Activated CD4-positive, alpha-beta T cell treated with anti-CD3 and anti-CD28 coated beads, Interleukin-2, Interleukin-4, amounts not matched to agents 100 ng/mL and 50 ng/mL, durations not matched to agents 16 hours and 8 hours (primary cell): ENCODE data around the gene SYT17.

Experiments
- DNase-seq: peaks from one replicate; pipeline ENCODE4 v3.0.0-alpha.2; 2020; ENCODE audit warnings: low spot score

SYT17 gene

DNA sequence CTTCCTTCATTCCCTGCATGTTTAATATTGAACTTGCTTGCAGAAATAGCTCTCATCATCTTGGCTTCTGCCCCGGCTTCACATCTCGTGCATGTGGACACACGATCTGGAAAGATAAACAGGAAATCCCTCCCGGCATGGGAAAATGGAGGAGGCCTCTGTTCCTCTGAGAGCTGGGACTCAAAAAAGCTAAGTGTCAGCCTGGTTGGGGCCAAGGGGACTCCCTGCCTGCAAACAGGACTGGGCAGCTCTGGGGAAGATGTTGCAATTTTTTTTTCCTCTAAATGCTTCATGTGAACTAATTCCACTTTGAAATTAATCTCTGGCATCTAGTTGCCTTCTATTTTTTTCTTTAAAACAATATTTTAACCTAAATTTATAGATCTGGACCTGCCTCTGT is 29.4 kb upstream of the SYT17 start:
- no peak for DNase-seq

DNA sequence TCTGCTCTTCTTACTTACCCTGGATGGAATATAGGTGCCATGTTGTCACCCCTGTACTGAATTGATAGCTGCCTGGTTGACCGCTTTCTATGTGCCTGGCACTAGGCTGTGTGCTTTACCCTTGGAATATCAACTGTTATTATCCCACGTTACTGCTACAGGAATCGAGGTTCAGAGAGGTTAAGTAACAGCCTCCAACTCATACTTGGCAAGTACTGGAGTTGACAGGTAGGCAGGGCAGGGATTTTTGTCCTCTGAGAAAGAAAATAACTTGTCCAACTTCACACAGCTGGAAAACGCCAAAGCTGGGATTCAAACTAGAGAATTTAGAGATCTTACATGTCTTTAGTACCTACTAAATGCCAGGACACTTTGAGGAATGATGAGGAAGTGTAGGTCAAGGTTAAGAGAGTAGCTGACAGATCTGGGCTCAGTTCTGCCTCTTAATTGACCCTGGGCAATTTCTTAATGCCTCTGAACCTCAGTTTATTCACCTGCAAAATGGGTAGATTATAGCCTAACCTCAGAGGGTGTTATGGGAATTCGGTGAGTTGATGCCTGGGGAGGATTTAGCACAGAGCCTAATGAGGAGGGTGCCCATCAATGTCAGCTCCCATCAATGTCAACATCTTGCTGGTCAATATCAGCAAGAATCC is 28.5 kb upstream of the SYT17 start:
- DNase-seq = no peak

- no peak for DNase-seq
These were observed 27.6 kb upstream of the SYT17 start for GRCh38 chr16:19140396-19140795.

GRCh38 chr16:19142939-19143598 is 25.0 kb upstream of the SYT17 start:
- DNase-seq = no peak

DNA sequence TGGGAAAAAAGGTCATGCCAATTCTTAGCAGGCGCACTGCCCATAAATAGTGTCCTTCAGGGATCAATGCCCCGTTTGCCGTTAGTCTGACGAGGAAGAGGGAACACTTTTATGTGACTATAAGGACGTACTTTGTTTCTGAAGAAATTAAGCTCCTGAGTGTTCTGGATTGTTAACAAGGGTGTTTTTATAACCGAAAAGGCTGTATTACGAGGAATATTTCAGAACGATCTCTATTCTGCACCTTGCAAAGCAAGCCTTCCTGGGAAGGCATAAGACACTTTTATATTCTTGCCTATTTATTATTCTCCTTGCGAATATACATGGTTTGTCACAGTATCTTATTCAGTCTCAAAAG is 24.5 kb upstream of the SYT17 start:
- no peak for DNase-seq

GRCh38 chr16:19145010-19145409 is 23.0 kb upstream of the SYT17 start:
- DNase-seq = no peak

DNA sequence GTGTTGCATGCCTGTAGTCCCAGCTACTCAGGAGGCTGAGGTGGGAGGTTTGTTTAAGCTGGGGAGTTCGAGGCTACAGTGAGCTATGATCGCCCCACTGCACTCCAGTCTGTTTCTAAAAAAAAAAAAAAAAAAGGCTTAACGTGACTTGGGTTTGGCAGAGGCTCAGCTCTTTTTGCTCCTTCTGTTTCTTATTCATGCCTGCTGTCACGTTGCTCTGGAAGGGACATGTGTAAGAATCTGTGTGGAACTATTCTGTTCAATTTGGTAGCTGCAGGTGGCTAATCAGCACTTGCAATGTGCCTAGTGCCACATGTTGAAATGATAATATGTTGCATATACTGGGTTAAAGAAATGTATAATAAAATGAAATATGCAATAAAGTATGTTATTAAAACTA is 20.9 kb upstream of the SYT17 start:
- no peak for DNase-seq

- DNase-seq = no peak
These were observed 20.4 kb upstream of the SYT17 start for GRCh38 chr16:19147627-19148026.

GRCh38 chr16:19148189-19148588 is 19.9 kb upstream of the SYT17 start:
- no peak for DNase-seq

DNA sequence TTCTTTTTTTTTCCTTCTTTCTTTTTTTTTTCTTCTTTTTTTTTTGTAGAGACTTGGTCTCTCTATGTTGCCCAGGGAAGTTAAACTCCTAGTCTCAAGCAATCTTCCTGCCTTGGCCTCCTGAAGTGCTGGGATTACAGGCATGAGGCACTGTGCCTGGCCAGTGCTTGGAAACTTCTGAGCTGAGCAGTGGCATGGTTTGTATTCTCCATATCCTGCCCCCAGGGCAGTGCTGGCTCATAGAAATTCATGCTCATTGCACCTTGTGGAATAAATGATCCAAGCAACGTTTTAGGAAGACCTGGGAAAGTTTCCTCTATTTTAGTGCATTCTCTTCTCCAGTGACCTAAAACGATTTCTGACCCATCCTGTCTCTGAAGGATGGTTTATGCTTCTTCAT is 16.7 kb upstream of the SYT17 start:
- DNase-seq = no peak

GRCh38 chr16:19152042-19152441 is 16.0 kb upstream of the SYT17 start:
- no peak for DNase-seq

- peak; percentile 9 for DNase-seq
These were observed 14.2 kb upstream of the SYT17 start for GRCh38 chr16:19153876-19154275.

DNA sequence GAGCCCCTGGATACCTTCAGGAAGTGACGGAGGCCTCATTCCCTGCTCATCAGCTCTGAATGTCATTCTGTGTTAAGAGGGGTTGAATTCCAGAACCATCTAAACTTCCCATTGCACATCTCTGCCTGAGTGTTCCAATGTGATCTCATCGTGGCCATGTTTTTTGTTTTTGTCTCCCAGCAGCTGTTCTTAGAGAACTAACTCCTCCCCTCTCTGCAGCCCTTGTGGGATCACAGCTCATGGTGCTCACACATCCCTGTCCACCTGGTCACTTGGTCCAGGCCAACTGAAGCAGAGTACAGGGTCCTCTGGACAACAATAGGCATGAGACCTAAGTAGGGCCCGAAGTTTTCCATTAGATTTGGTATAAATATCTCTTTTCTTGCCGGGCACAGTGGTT is 6.0 kb upstream of the SYT17 start:
- no peak for DNase-seq

- no peak for DNase-seq
These were observed 4.8 kb upstream of the SYT17 start for GRCh38 chr16:19163215-19163614.

- no peak for DNase-seq
These were observed 3.8 kb upstream of the SYT17 start for GRCh38 chr16:19164285-19164684.

GRCh38 chr16:19165101-19165500 is 2.9 kb upstream of the SYT17 start:
- DNase-seq = no peak

DNA sequence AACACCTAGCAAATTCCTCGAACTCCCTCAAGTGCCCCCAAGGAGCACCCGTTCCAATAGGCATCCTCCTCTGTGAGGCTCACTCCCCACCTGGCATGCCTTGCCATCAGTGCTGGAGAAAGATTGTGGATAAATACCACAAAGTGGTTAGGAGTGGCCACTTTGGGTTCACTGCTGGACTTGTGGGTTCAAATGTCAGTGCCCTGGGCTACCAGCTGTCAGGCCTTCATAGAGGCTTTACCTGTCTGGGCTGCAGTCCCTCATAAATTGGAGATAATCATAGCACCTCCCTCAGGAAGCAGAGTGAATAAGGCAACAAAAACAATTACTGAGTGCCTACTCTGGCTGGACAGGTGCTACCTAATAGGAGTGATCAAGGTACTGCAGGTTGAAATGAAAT is 1.5 kb upstream of the SYT17 start:
- DNase-seq = no peak

DNA sequence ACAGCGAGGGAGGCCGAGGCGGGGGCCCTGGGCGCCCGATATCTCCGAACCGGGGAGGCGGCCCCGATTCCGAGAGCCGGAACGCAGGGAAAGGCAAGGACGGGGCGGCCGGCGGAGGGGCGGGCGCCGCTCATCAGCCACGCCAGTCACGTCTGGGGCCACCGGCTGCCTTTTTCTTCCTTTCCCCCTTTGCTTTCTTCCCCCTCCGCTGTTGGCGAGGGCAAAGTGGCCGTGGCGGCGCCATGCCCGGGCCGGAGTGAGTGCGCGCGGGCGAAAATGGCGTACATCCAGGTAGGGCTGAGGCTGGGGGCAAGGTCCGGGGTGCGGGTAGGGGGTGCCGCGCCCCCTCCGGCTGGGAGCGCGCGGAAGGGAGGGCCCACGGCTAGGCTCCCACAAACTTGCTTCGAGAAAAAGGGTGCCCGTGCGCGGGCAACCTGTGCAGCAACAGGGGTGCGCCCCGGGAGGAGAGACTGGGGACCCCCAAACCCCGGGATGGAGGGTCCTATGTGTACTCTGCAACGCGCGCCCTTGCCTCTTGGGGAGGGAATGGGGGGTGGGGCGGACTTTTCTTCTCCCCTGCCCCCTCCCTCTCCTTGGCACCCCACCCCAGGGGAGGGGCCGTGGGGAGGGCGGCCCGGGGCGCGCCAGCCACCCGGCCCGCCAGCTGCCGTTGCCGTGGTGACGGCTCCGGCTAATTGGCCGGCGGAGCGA is 486 bp downstream of the SYT17 start:
- DNase-seq = no peak

DNA sequence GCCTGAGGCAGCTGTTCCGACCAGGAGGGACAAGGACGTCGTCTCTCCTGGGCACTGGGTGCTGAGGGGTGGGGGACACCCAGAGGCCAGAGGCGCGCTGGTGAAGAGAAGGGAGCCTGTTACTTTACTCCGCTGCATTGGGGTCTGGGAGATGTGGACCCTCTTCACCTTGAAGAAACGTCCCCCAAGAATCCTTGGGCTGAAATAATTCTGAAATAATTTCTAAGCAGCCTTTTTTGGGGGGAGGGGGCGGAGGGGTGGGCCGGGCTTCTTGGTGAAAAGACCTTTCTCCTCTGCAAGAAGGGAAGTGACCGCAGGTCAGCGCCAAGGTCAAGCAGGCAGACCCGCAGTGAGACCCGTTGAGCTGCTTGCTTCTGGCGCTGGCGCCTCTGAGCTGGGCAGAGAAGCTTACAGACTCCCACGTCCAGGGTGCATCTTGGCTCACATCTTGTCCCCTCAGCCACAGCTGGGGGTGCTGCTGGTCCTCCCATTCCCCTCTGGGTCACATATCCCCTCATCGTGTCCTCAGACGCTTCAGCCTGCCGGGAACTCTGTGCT is 1.1 kb downstream of the SYT17 start:
- DNase-seq = no peak

- no peak for DNase-seq
These were observed 2.1 kb downstream of the SYT17 start for GRCh38 chr16:19170043-19170655.

DNA sequence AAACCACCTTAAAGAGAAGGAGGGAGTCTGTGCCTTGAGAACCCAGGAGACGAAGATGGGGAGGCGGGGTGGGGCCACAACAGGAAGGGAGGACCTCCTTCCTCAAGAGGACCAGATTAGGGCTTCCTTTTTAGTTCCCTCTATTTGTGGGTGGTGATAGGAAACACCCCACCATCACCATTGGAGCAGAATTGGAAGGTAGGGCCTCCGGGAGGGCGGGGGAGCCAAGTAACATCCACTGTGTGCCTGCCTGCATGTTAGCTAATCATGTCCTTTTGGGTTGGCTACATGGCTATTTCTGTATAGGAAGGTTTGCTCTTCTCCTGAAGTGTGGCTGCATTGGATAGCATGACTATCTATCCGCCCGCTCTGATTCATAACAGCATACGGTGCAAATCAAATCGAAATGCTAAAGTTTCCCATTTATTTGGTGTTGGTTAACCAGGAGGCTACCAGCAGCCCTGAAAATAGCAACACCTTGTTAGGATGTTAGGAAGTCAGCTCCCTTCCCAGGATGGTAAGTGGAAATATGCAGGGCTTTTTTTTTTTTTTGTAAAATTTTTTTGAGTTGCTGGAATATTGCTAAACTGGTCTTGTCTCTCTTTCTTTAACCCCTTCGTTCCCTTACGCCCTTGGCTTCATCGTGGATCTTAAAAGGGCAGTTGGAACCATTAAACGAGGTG is 4.2 kb downstream of the SYT17 start:
- DNase-seq = no peak

- DNase-seq = no peak
These were observed 5.0 kb downstream of the SYT17 start for GRCh38 chr16:19173059-19173458.
